AG09319 (cell line): Measurements from ENCODE around the gene SLC26A6.

Experiments
- DNase-seq: peaks from one replicate; pipeline ENCODE4 v3.0.0-alpha.2; 2010; ENCODE audit warnings: low read depth; ENCODE audit errors: extremely low read depth
- CTCF ChIP-seq: IDR thresholded peaks from 2 replicates; pipeline ENCODE4 v1.5.1; 2011; ENCODE audit warnings: low read depth, mild to moderate bottlenecking, inconsistent platforms, low read length, moderate library complexity

The SLC26A6 gene

GRCh38 chr3:48609088-48610005 is 25.9 kb downstream of the SLC26A6 start, which contains the start of gene UQCRC1:
Gene UQCRC1, minus strand, starts transcription at chr3:48609646. Its CDS starts 26 bp downstream, at chr3:48609620.
- DNase-seq, result peak; percentile 81
- TF ChIP-seq CTCF, result peak; percentile 73

GRCh38 chr3:48607519-48607918 is 27.7 kb downstream of the SLC26A6 start:
- no peak for TF ChIP-seq CTCF
- no peak for DNase-seq

- DNase-seq, result no peak
- no peak for TF ChIP-seq CTCF
Measured at GRCh38 chr3:48601622-48601994, 33.7 kb downstream of the SLC26A6 start.

- TF ChIP-seq CTCF, result no peak
- no peak for DNase-seq
Measured at GRCh38 chr3:48600711-48601621, 34.3 kb downstream of the SLC26A6 start.

- TF ChIP-seq CTCF, result no peak
- no peak for DNase-seq
Measured at GRCh38 chr3:48599509-48600285, 35.6 kb downstream of the SLC26A6 start.

GRCh38 chr3:48599077-48599501 is 36.2 kb downstream of the SLC26A6 start:
- no peak for DNase-seq

More at GRCh38 chr3:48599077-48599501, 36.2 kb downstream of the SLC26A6 start:
- no peak for TF ChIP-seq CTCF
